ENCODE measurements around the gene TEN1.

DNA sequence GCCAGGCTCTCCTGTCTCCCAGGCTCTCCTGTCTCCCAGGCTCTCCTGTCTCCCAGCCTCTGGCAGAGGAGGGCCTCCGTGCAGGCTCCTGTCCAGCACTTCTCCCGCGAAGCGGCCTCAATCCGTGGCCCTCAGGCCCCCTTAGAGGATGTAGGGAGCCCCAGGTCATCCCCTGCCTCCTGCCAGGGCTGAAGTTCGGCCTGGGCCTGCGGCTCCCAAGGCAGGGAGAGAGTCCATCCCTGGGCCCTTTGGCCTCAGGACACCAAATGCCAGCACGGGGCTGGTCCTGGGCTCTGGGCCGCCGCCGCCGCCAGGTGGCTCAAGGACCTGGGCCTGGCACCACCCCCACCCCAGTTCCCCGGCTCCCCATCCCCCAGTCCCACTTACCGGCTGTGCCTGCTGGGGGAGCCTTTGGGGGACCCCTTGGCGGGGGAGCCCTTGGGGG lies 47.7 kb downstream of the TEN1 start:
- TF ChIP-seq, protein P1, sequence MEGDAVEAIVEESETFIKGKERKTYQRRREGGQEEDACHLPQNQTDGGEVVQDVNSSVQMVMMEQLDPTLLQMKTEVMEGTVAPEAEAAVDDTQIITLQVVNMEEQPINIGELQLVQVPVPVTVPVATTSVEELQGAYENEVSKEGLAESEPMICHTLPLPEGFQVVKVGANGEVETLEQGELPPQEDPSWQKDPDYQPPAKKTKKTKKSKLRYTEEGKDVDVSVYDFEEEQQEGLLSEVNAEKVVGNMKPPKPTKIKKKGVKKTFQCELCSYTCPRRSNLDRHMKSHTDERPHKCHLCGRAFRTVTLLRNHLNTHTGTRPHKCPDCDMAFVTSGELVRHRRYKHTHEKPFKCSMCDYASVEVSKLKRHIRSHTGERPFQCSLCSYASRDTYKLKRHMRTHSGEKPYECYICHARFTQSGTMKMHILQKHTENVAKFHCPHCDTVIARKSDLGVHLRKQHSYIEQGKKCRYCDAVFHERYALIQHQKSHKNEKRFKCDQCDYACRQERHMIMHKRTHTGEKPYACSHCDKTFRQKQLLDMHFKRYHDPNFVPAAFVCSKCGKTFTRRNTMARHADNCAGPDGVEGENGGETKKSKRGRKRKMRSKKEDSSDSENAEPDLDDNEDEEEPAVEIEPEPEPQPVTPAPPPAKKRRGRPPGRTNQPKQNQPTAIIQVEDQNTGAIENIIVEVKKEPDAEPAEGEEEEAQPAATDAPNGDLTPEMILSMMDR (IDR thresholded peaks at IDR 0.05) = peak in 1 of 6 experiments; percentile 26
- TF ChIP-seq POLR2A (IDR thresholded peaks at IDR 0.05) = no peak
